ENCODE results near the gene CLMN.

DNA sequence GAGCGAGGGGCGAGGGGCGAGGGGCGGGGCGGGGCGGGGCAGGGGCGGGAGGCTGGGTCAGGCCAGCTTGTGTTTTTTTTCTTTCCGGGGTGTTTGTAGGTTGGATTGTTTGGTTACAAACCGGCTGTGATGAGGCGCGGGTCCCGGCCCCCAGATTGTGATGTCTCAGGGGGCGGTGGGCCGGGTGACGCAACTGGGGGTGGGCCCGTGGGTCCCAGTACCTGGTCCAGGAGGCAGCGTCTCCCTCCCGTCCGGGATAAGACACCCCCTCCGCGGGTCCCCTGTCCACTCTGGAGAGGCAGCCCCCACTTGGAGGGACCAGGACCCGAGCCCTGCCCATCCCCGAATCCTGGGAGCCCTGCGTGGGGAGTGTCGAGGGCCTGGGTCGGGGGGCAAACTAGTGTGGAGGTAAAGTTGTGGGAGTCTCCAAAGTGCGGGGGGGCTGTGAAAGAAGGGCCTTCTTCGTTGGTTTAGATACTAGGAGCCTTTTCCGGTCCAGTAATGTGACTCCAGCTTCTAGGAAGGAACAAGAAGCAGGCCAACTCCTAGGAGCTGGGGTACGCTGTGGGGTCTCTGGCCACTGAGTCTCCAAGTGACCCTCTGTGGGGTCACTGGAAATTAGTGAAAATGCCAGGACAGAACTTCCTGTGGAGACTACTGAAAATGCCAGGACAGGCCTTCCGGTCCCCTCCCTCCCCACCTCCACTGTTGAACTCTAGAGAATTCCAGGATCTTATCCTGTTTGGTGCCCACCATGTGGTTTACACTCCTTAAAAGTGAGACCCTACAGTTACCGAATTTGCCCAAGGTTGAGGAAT, 579 bp upstream of the CLMN start:
- TF ChIP-seq, protein P1, sequence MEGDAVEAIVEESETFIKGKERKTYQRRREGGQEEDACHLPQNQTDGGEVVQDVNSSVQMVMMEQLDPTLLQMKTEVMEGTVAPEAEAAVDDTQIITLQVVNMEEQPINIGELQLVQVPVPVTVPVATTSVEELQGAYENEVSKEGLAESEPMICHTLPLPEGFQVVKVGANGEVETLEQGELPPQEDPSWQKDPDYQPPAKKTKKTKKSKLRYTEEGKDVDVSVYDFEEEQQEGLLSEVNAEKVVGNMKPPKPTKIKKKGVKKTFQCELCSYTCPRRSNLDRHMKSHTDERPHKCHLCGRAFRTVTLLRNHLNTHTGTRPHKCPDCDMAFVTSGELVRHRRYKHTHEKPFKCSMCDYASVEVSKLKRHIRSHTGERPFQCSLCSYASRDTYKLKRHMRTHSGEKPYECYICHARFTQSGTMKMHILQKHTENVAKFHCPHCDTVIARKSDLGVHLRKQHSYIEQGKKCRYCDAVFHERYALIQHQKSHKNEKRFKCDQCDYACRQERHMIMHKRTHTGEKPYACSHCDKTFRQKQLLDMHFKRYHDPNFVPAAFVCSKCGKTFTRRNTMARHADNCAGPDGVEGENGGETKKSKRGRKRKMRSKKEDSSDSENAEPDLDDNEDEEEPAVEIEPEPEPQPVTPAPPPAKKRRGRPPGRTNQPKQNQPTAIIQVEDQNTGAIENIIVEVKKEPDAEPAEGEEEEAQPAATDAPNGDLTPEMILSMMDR (IDR thresholded peaks at IDR 0.05) = no peak
- TF ChIP-seq EP300 (IDR thresholded peaks at IDR 0.05) (no peak), POLR2A (IDR thresholded peaks at IDR 0.05) (no peak), POLR2AphosphoS5 (IDR thresholded peaks at IDR 0.05) (no peak)

All from gastroesophageal sphincter (tissue), 3 donors.